Endothelial cell of umbilical vein (primary cell): Measurements from ENCODE around the gene CCDC159. TPM values are rescaled to one million over a fixed set of nuclear protein-coding genes. Genes with fewer than 3 reads are reported as not detected.

ENCODE experiments used
- BruUV-seq: library from RNA; stranded (reverse); fragments of 400-500 nt; replicated peaks from 2 replicates; lab custom pipeline; 2021; lab: Mats Ljungman, UMichigan
- CTCF ChIA-PET: fragments of 300-600, 350-600 bp; sonication (Branson Sonifier 250); formaldehyde crosslinking; loops from one replicate; lab custom pipeline; 2021; ENCODE audit warnings: antibody characterized with exemption, inconsistent platforms; lab: Charles Lee
- POLR2A ChIA-PET: fragments of 300-600, 350-600 bp; sonication (Branson Sonifier 250); formaldehyde crosslinking; loops from one replicate; lab custom pipeline; 2021; ENCODE audit warnings: antibody characterized with exemption, inconsistent platforms; lab: Charles Lee
- DNase-seq: peaks from one replicate; pipeline ENCODE4 v3.0.0-alpha.2; 2011; ENCODE audit warnings: low read depth, low spot score
- FAIRE-seq: peaks from 2 replicates; lab custom pipeline; 2011; peaks lifted over from hg19 to GRCh38; lab: Jason Lieb, UNC
- H2AFZ ChIP-seq: 2 replicates; pipeline ENCODE4 v1.6.0; 2012; ENCODE audit warnings: low read depth, low read length, control low read depth, inconsistent platforms
- H3K27ac ChIP-seq: 2 replicates; pipeline ENCODE4 v1.5.1; 2011; ENCODE audit warnings: low read depth, mild to moderate bottlenecking, control low read depth, low read length, moderate library complexity; ENCODE audit not compliant: insufficient read depth
- H3K27me3 ChIP-seq, 2 experiments: 2 replicates each; pipeline versions ENCODE4 v1.6.0 to v1.6.1; 2011; ENCODE audit warnings: low read length in 2 of 2, mixed read lengths in 1 of 2; ENCODE audit not compliant: control insufficient read depth in 2 of 2, insufficient read depth in 2 of 2
- H3K36me3 ChIP-seq, 2 experiments: 2 replicates in 1 of 2; 3 replicates in 1 of 2; pipeline ENCODE4 v1.5.1; 2011; ENCODE audit warnings: low read length in 2 of 2, mild to moderate bottlenecking in 1 of 2, moderate library complexity in 1 of 2; ENCODE audit not compliant: control insufficient read depth in 2 of 2, insufficient read depth in 2 of 2; ENCODE audit errors: extremely low read depth in 1 of 2
- H3K4me1 ChIP-seq: 3 replicates; pipeline ENCODE4 v1.5.1; 2011; ENCODE audit warnings: mild to moderate bottlenecking, low read length; ENCODE audit not compliant: control insufficient read depth, insufficient read depth; ENCODE audit errors: extremely low read depth
- H3K4me2 ChIP-seq: 2 replicates; pipeline ENCODE4 v1.6.1; 2011; ENCODE audit warnings: low read length, control low read depth, mixed read lengths; ENCODE audit not compliant: insufficient read depth
- H3K4me3 ChIP-seq, 3 experiments: fragments of 200-600 bp in 1 of 3; sonication (generic), shearing (Covaris generic) in 1 of 3; replicated peaks in 1 of 3; 2 replicates each; pipeline ENCODE4 v1.5.1; 2011 to 2016; ENCODE audit warnings: control low read depth in 3 of 3, low read length in 3 of 3, mild to moderate bottlenecking in 2 of 3, inconsistent platforms in 1 of 3, low read depth in 1 of 3, moderate library complexity in 1 of 3; ENCODE audit not compliant: insufficient read depth in 1 of 3
- H3K79me2 ChIP-seq: 2 replicates; pipeline ENCODE4 v1.6.0; 2012; ENCODE audit warnings: low read length, inconsistent platforms; ENCODE audit not compliant: control insufficient read depth, insufficient read depth
- H3K9ac ChIP-seq: replicated peaks from 2 replicates; pipeline ENCODE3; 2011; ENCODE audit warnings: low read length, control low read depth; ENCODE audit not compliant: insufficient read depth; ENCODE audit errors: extremely low read depth
- H3K9me1 ChIP-seq: replicated peaks from 3 replicates; pipeline ENCODE4 v1.6.0; 2011; ENCODE audit warnings: mild to moderate bottlenecking, low read length; ENCODE audit not compliant: control insufficient read depth, insufficient read depth; ENCODE audit errors: extremely low read depth
- H3K9me3 ChIP-seq: replicated peaks from 2 replicates; pipeline ENCODE4 v1.5.1; 2012; ENCODE audit warnings: low read length, inconsistent platforms; ENCODE audit not compliant: control insufficient read depth, insufficient read depth
- H4K20me1 ChIP-seq: replicated peaks from 2 replicates; pipeline ENCODE3; 2011; ENCODE audit warnings: mild to moderate bottlenecking, low read length; ENCODE audit not compliant: control insufficient read depth, insufficient read depth; ENCODE audit errors: extremely low read depth
- CTCF ChIP-seq, 2 donors: IDR thresholded peaks; 1 replicate in 1 of 2; 2 replicates in 1 of 2; pipeline ENCODE4 v1.5.1; 2011; ENCODE audit warnings: low read length in 2 of 2, mild to moderate bottlenecking in 2 of 2, moderate library complexity in 2 of 2, control low read depth in 1 of 2, inconsistent platforms in 1 of 2, low read depth in 1 of 2; ENCODE audit not compliant: insufficient read depth in 1 of 2; ENCODE audit errors: extremely low read depth in 1 of 2
- EZH2 ChIP-seq: IDR thresholded peaks from 2 replicates; pipeline ENCODE4 v1.6.1; 2012; ENCODE audit warnings: borderline replicate concordance, low read depth, mild to moderate bottlenecking, moderate library complexity, low read length, inconsistent platforms; ENCODE audit not compliant: severe bottlenecking
- FOS ChIP-seq: IDR thresholded peaks from 2 replicates; pipeline ENCODE4 v1.6.1; 2011; ENCODE audit warnings: mild to moderate bottlenecking, low read length, moderate library complexity, borderline replicate concordance; ENCODE audit not compliant: insufficient read depth
- GATA2 ChIP-seq: IDR thresholded peaks from 2 replicates; pipeline ENCODE4 v1.7.0; 2011; ENCODE audit warnings: low read depth, mild to moderate bottlenecking, moderate library complexity, mixed read lengths, low read length; ENCODE audit not compliant: insufficient read length, insufficient read depth
- JUN ChIP-seq: IDR thresholded peaks from 2 replicates; pipeline ENCODE4 v1.6.1; 2011; ENCODE audit warnings: borderline replicate concordance, low read depth; ENCODE audit not compliant: insufficient read length, insufficient read depth
- MAX ChIP-seq: IDR thresholded peaks from 2 replicates; pipeline ENCODE4 v1.6.1; 2011; ENCODE audit not compliant: insufficient read depth, insufficient read length
- MYC ChIP-seq: IDR thresholded peaks from one replicate; pipeline ENCODE4 v1.6.1; 2011; ENCODE audit warnings: mild to moderate bottlenecking, low read depth, low read length
- POLR2A ChIP-seq: IDR thresholded peaks from 2 replicates; pipeline ENCODE4 v1.6.1; 2012; ENCODE audit warnings: low read depth, mild to moderate bottlenecking, control low read depth, low read length
- POLR2AphosphoS5 ChIP-seq: IDR thresholded peaks from 2 replicates; pipeline ENCODE4 v1.6.1; 2012; ENCODE audit warnings: low read depth, mild to moderate bottlenecking, control low read depth, low read length, moderate library complexity; ENCODE audit not compliant: insufficient read depth
- dilution Hi-C: fragments of 300-500 bp; cut with MboI; formaldehyde crosslinking; loops from one replicate; pipeline ENCODE4 v1.15.0; 2019; ENCODE audit warnings: low sequenced_read_pairs; ENCODE audit not compliant: extremely low pct_ligation_motif_present
- intact Hi-C: fragments of 100-400 bp; cut with micrococcal nuclease; formaldehyde crosslinking; loops from one replicate; pipeline ENCODE4 v1.10.0; 2022
- polyA plus RNA-seq, 4 experiments: library from polyadenylated mRNA; depleted of rRNA in 3 of 4; stranded (reverse) in 3 of 4; unstranded in 1 of 4; fragments of >200 nt; gene quantifications; 2 replicates each; pipeline versions ENCODE4 v1.2.1 to v1.2.3, GENCODE V29; 2011 to 2012; ENCODE audit warnings: missing spikeins in 1 of 4
- total RNA-seq: library from RNA; stranded (reverse); gene quantifications from 2 replicates; pipeline ENCODE4 v1.2.3, GENCODE V29; 2021

CCDC159 gene
- total and polyA plus RNA-seq, 2 donors (not counting 3 experiments of a cell fraction or from before 2014, with no cell fraction given), result 30.0 to 31.6 TPM

DNA sequence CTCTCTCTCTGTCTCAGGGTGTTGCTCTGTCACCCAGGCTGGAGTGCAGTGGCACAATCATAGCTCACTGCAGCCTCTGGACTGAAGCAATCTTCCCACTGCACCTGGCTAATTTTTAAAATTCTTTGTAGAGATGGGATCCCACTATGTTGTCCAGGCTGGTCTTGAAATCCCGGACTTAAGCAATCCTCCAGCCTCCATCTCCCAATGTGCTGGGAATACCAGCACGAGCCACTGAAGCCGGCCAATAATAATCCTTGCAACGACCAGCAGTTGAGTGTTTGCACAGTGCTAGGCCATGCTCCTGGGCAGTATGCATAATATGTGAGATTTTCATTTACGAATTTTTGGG lies 38.4 kb downstream of the CCDC159 start:
- Histone ChIP-seq H3K9ac (no peak overlapping the region), H3K4me2 (no peak overlapping the region), H3K4me3 (no peak overlapping the region), H2AFZ (no peak overlapping the region), H3K27ac (no peak overlapping the region), H3K36me3 (no peaks in the 10 kb centered on the region), H3K4me1 (peaks cover 19% of the 10 kb centered on the region), H3K9me1 (no peaks in the 10 kb centered on the region), H4K20me1 (no peaks in the 10 kb centered on the region), H3K9me3 (no peaks in the 10 kb centered on the region), H3K79me2 (peaks cover 4% of the 10 kb centered on the region), H3K27me3 (no peaks in the 10 kb centered on the region)
- no peak for TF ChIP-seq FOS
- no peak for TF ChIP-seq JUN
- no peak for TF ChIP-seq EZH2
- no peak for TF ChIP-seq CTCF (IDR thresholded peaks at IDR 0.05; ENCODE audit: extremely low read depth in 1 of 2, insufficient read depth in 1 of 2, low read depth in 1 of 2, low read length in 2 of 2)
- TF ChIP-seq MYC, result no peak
- TF ChIP-seq MAX, result no peak
- TF ChIP-seq GATA2, result no peak
- no peak for TF ChIP-seq POLR2AphosphoS5
- no peak for TF ChIP-seq POLR2A
- no peak for FAIRE-seq
- ChIA-PET POLR2A (interaction anchor here (1.2 kb wide), 1 partner anchor 10 kb away, joined by 4 read pairs; the partner anchor contains the start of gene SWSAP1), CTCF (interaction anchor here (2.1 to 5.5 kb wide), 2 partner anchors 91 to 98 kb away, joined by 12 to 55 read pairs; no protein-coding TSS in a partner anchor)
- BruUV-seq, result no TSS peak
- DNase-seq, result no peak
- intact Hi-C loops (loop anchor here (2.0 to 5.0 kb wide), 2 partner anchors 22 to 38 kb away; no protein-coding TSS in a partner anchor), dilution Hi-C loops (no loop called here)
